GM21381 (cell line): ENCODE data around the gene IL4I1.

ENCODE experiments used
- ATAC-seq: cut with Tn5 transposase; IDR thresholded peaks from one replicate; pipeline ENCODE4 v1.9.1; 2021; ENCODE audit warnings: mild to moderate bottlenecking, moderate library complexity; ENCODE audit not compliant: unreplicated experiment

IL4I1 gene

GRCh38 chr19:49924004-49924880 lies 27.6 kb upstream of the IL4I1 start:
- ATAC-seq, result no peak

- no peak for ATAC-seq
These were observed 26.6 kb upstream of the IL4I1 start for GRCh38 chr19:49923055-49924003.

DNA sequence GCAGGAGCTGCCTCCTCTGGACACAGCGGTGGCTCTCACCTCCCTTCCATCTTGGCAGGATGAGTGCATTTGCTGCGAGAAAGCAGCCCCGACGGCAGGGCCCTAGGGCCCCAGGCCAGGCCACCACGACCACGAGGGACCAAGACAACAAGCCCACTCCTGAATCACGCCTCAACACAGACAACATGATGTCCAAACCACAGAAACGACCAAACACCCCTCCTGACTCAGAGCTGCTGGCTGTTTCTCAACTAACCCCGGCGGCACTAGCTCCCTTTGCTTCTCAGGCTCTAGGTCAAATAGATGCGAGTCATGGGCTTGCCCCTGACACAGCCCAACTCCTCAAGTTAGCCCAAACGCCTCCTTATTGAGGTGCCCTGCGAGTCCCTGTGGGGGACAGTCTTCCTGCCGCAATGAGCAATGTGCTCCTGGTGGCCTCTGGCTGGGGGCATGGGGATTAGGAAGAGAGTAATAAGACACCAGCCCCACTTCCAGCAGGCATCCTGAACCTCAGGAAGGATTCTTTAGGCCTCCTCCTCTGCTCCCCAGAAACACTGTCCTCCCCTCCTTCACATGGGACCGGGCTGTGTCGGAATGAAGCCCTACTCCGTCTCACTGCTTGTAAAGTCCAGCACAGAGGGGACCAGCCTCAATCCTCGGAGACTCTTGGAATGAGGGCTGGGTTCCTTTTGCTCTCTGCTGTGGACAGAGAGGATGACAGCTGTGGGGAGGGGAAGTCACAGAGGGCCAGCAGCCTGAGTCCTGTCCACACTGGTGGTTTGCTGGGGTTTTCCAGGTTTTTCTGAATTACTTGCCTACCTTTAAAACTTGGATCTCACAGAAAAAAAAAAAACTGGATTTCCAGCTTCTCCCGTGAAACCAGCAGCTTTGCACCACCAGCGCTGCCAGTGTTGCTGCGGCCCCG lies 25.4 kb upstream of the IL4I1 start:
- no peak for ATAC-seq

DNA sequence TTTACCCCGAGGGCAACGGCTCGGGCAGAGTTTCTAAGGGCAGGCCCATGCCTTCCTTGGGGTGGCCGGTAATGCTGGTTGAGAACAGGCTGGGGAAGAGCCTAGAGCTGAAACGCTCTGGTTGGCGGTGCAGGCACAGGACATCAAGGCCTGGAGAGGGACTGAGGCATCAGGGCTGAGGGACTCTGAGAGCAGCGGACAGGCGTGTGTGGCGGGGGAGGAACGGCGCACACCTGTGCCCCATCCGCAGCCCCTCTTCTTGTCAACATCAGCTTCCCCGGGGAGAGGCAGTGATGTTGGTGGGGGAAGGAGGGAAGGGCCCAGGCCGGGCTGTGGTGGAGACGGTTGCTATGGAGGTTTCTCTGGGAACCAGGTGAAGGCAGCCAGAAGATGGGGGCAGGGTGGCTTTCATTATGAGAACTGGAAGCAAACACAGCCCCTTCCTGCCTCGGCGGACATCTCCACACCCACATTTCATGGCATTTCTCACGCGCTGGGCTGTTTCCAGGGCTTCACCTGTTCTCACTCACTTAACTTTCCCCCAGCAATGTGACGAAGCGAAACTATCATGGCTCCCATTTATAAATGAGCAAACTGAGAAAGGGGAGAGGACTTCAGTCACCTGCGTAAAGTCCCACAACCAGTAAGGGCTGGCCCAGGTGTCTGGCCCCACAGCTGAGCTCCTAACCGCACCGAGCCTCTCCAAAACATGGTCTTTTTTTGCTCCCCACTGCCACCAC lies 24.1 kb upstream of the IL4I1 start:
- no peak for ATAC-seq

DNA sequence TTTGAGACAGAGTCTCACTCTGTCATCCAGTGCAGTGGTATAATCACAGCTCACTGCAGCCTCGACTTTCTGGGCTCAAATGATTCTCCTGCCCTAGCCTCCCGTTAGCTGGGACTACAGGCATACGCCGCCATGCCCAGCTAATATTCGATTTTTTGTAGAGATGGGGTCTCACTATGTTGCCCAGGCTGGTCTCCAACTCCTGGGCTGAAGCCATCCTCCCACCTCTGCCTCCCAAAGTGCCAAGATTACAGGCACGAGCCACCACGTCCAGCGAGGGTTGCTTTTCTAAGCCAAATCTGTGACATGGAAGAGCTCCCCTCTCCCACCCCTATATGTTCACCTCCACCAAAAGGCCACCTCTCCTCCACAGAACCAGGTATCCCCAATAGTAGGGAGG lies 21.4 kb upstream of the IL4I1 start:
- ATAC-seq, result no peak

GRCh38 chr19:49916839-49917733 lies 20.4 kb upstream of the IL4I1 start:
- ATAC-seq, result no peak

GRCh38 chr19:49915271-49915670 lies 18.6 kb upstream of the IL4I1 start:
- ATAC-seq, result no peak

- ATAC-seq, result no peak
These were observed 17.0 kb upstream of the IL4I1 start for GRCh38 chr19:49913720-49914119.

DNA sequence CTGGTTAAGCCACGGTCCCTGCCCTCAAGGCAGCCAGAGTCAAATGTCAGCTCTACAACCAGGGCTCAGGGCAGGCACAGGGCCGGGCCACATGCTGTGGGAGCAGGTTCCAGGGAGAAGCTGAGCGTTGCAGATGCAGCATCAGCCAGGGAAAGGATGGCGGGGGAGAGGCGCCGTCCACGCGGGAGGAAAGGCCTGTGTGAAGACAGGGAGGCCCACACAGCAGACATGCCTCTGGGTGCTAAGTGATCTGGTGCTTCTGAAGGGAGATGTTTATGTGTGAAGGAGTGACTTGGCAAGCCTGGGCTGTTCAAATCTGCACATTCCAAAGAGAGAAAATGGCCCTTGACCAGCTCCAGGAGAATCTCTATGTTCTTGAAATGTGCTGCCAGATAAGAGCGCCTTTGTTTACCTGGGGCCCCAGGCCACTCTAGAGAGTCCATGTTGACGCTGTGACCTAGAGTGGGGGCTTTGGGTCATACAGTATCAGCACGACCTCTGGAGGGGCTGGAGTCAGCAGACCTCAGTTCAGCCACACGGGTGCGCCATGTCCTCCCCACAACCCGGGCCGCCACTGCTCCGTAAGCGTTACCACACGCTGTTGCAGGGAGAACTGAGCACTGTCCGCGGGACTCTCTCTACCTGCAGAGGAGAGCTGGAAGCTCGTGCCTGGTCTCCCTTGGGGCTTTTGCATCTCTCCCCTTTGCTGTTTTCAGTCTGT lies 16.4 kb upstream of the IL4I1 start:
- ATAC-seq, result no peak

- no peak for ATAC-seq
These were observed 14.9 kb upstream of the IL4I1 start for GRCh38 chr19:49911381-49912145.

- ATAC-seq, result no peak
These were observed 13.5 kb upstream of the IL4I1 start for GRCh38 chr19:49910179-49910578.

- no peak for ATAC-seq
These were observed 12.1 kb upstream of the IL4I1 start for GRCh38 chr19:49908480-49909420.

- no peak for ATAC-seq
These were observed 11.2 kb upstream of the IL4I1 start for GRCh38 chr19:49907745-49908446.

GRCh38 chr19:49906879-49907564 lies 10.3 kb upstream of the IL4I1 start:
- no peak for ATAC-seq

DNA sequence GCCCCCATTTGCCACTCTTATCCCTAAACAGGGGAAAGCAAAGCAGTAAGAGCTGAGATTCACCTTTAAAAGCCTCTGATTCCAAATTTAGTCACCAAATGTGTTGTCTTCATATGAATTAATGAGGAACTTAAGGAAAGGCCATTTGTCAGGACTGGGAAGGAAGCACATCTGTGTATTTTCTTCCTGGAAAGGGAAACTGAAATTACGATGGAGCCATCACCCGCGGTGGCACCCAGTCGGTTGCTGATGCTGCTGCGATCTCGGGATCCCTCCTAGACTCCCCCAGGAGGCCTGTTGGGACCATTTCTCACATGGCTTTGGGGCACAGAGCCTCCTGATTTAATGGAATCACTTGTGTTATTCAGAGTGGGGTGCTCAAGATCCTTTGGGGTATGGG lies 7.4 kb upstream of the IL4I1 start:
- no peak for ATAC-seq
